Activated CD8-positive, alpha-beta T cell treated with anti-CD3 and anti-CD28 coated beads for 36 hours (primary cell): ENCODE data around the gene MRPS25. TPM values are rescaled to one million over a fixed set of nuclear protein-coding genes. Genes with fewer than 3 reads are reported as not detected.

Source experiments
- ATAC-seq: fragments of 200-7000 bp; cut with Tn5 transposase; one replicate; pipeline ENCODE4 v1.10.0; 2021; ENCODE audit warnings: mild to moderate bottlenecking, moderate library complexity
- CTCF ChIA-PET: fragments of 350-600 bp; sonication (Branson Sonifier 250); formaldehyde crosslinking; loops from one replicate; lab custom pipeline; 2021; ENCODE audit warnings: antibody characterized with exemption; lab: Charles Lee
- POLR2A ChIA-PET: fragments of 350-600 bp; sonication (Branson Sonifier 250); formaldehyde crosslinking; loops from one replicate; lab custom pipeline; 2021; ENCODE audit warnings: antibody characterized with exemption; lab: Charles Lee
- DNase-seq: peaks from one replicate; pipeline ENCODE4 v3.0.0-alpha.2; 2020
- H3K27ac Mint-ChIP-seq: one replicate; pipeline ENCODE4 v1.8.0; 2021; ENCODE audit warnings: mild to moderate bottlenecking, mixed read lengths
- H3K27me3 Mint-ChIP-seq: one replicate; pipeline ENCODE4 v1.8.0; 2021; ENCODE audit warnings: mixed read lengths
- H3K36me3 Mint-ChIP-seq: one replicate; pipeline ENCODE4 v1.8.0; 2021; ENCODE audit warnings: low read depth, mixed read lengths
- H3K4me1 Mint-ChIP-seq: one replicate; pipeline ENCODE4 v1.8.0; 2021; ENCODE audit warnings: low read depth, mixed read lengths
- H3K4me3 Mint-ChIP-seq: one replicate; pipeline ENCODE4 v1.8.0; 2021; ENCODE audit warnings: mild to moderate bottlenecking, moderate library complexity, mixed read lengths
- H3K9me3 Mint-ChIP-seq: one replicate; pipeline ENCODE4 v1.8.0; 2021; ENCODE audit warnings: mixed read lengths
- CTCF ChIP-seq: fragments of 200-600 bp; IDR thresholded peaks from one replicate; pipeline ENCODE4 v1.8.0; 2022; ENCODE audit warnings: antibody characterized with exemption, mild to moderate bottlenecking
- intact Hi-C: fragments of 100-400 bp; cut with micrococcal nuclease; formaldehyde crosslinking; loops from one replicate; pipeline ENCODE4 v1.10.0; 2022
- total RNA-seq, 2 experiments: library from RNA; stranded (reverse); gene quantifications; one replicate each; pipeline ENCODE4 v1.2.3, GENCODE V29; 2021

MRPS25 gene
- total RNA-seq, 2 experiments from 2014 or later = 73.9 to 78.2 TPM

- DNase-seq (no peak), ATAC-seq (no peak)
- H3K4me3 Mint-ChIP-seq = no peak overlapping the region
- no peak overlapping the region for H3K27ac Mint-ChIP-seq
- TF ChIP-seq CTCF = no peak
- ChIA-PET CTCF (interaction anchor here (0.6 kb wide), 1 partner anchor 121 kb away, joined by 3 read pairs; no protein-coding TSS in a partner anchor), POLR2A (interaction anchor here (0.6 to 2.3 kb wide), 3 partner anchors 10 to 128 kb away, joined by 3 to 8 read pairs (median 4); partner anchors contain the start of gene MRPS25)
- no peaks in the 10 kb centered on the region for H3K9me3 Mint-ChIP-seq
- H3K27me3 Mint-ChIP-seq = no peaks in the 10 kb centered on the region
- H3K36me3 Mint-ChIP-seq = peaks cover 23% of the 10 kb centered on the region
- intact Hi-C loops = no loop called here
- no peaks in the 10 kb centered on the region for H3K4me1 Mint-ChIP-seq
Observed at GRCh38 chr3:15074500-15074899, 9.4 kb upstream of the MRPS25 start.

GRCh38 chr3:15071699-15072098, 6.6 kb upstream of the MRPS25 start:
- no peaks in the 10 kb centered on the region for H3K9me3 Mint-ChIP-seq
- H3K27me3 Mint-ChIP-seq = no peaks in the 10 kb centered on the region
- POLR2A ChIA-PET = no interaction called here
- CTCF ChIA-PET = interaction anchor here (1.3 kb wide), 1 partner anchor 10 kb away, joined by 5 read pairs; no protein-coding TSS in a partner anchor
- no peak overlapping the region for H3K4me3 Mint-ChIP-seq
- H3K36me3 Mint-ChIP-seq = peaks cover 17% of the 10 kb centered on the region
- no peak for DNase-seq
- H3K4me1 Mint-ChIP-seq = no peaks in the 10 kb centered on the region
- no peak for ATAC-seq
- H3K27ac Mint-ChIP-seq = no peak overlapping the region
- TF ChIP-seq CTCF = no peak
- intact Hi-C loops = no loop called here

- Mint-ChIP-seq H3K27me3 (no peaks in the 10 kb centered on the region), H3K9me3 (no peaks in the 10 kb centered on the region), H3K4me3 (no peak overlapping the region), H3K36me3 (peaks cover 4% of the 10 kb centered on the region), H3K27ac (no peak overlapping the region), H3K4me1 (peaks cover 2% of the 10 kb centered on the region)
- no peak for DNase-seq
- ChIA-PET POLR2A (interaction anchor here (0.8 to 1.1 kb wide), 2 partner anchors 24 to 29 kb away, joined by 3 read pairs; no protein-coding TSS in a partner anchor), CTCF (interaction anchor here (1.5 kb wide), 1 partner anchor 18 kb away, joined by 4 read pairs; no protein-coding TSS in a partner anchor)
- no peak for TF ChIP-seq CTCF
- no peak for ATAC-seq
- intact Hi-C loops = no loop called here
Observed at GRCh38 chr3:15069441-15069840, 4.3 kb upstream of the MRPS25 start.

GRCh38 chr3:15066467-15066866, 1.4 kb upstream of the MRPS25 start:
- H3K4me1 Mint-ChIP-seq = peaks cover 15% of the 10 kb centered on the region
- no peak overlapping the region for H3K27ac Mint-ChIP-seq
- intact Hi-C loops = no loop called here
- ATAC-seq (no peak), DNase-seq (no peak)
- CTCF ChIA-PET = interaction anchor here (0.7 to 1.2 kb wide), 2 partner anchors 41 to 145 kb away, joined by 3 read pairs; no protein-coding TSS in a partner anchor
- no peaks in the 10 kb centered on the region for H3K9me3 Mint-ChIP-seq
- POLR2A ChIA-PET = interaction anchor here (4.5 kb wide), 1 partner anchor 31 kb away, joined by 40 read pairs; the partner anchor contains the start of gene RBSN
- no peak for TF ChIP-seq CTCF
- H3K4me3 Mint-ChIP-seq = no peak overlapping the region
- no peaks in the 10 kb centered on the region for H3K27me3 Mint-ChIP-seq
- H3K36me3 Mint-ChIP-seq = peaks cover 17% of the 10 kb centered on the region

- Mint-ChIP-seq H3K27ac (peak overlapping the region; percentile 97), H3K27me3 (no peaks in the 10 kb centered on the region), H3K9me3 (no peaks in the 10 kb centered on the region), H3K4me1 (peaks cover 15% of the 10 kb centered on the region), H3K36me3 (peaks cover 21% of the 10 kb centered on the region), H3K4me3 (peak overlapping the region; percentile 96)
- ATAC-seq (no peak), DNase-seq (no peak)
- ChIA-PET POLR2A (interaction anchor here (0.7 to 4.5 kb wide), 10 partner anchors 8 to 144 kb away, joined by 3 to 40 read pairs (median 4); partner anchors contain the start of genes NR2C2 and RBSN), CTCF (interaction anchor here (0.7 to 3.0 kb wide), 8 partner anchors 15 to 145 kb away, joined by 3 to 14 read pairs (median 4); no protein-coding TSS in a partner anchor)
- intact Hi-C loops = no loop called here
- no peak for TF ChIP-seq CTCF
Observed at GRCh38 chr3:15065550-15066007, 464 bp upstream of the MRPS25 start.
